Liver (tissue), 2 donors: ENCODE data around the gene LGALS4.

Experiments
- EGR1 ChIP-seq, 2 donors: IDR thresholded peaks; 2 replicates each; pipeline ENCODE4 v1.6.1; 2016 to 2018; ENCODE audit warnings: antibody characterized with exemption in 2 of 2, low read depth in 2 of 2
- MAX ChIP-seq: IDR thresholded peaks from 2 replicates; pipeline ENCODE4 v1.6.1; 2016; ENCODE audit warnings: antibody characterized with exemption
- RAD21 ChIP-seq, 2 donors: IDR thresholded peaks; 2 replicates each; pipeline ENCODE4 v1.6.1; 2016; ENCODE audit warnings: antibody characterized with exemption in 2 of 2, mild to moderate bottlenecking in 2 of 2
- REST ChIP-seq: IDR thresholded peaks from 2 replicates; pipeline ENCODE4 v1.6.1; 2016; ENCODE audit warnings: antibody characterized with exemption, mild to moderate bottlenecking
- donor health status: healthy.

DNA sequence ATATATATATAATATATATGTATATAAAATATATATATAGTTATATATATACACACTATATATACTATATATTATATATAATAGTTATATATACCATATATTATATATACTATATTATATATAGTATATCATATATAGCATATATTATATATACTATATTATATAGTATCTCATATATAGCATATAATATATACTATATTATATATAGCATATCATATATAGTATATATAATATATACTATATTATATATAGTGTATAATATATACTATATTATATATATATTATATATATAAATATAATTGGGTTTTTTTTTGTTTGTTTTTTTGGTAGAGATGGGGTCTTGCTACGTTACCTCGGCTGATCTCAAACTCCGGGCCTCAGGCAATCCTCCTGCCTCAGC, 48.6 kb upstream of the LGALS4 start:
- TF ChIP-seq REST (no peak), EGR1 (IDR thresholded peaks at IDR 0.05; ENCODE audit: low read depth in 2 of 2) (no peak), RAD21 (IDR thresholded peaks at IDR 0.05) (no peak), MAX (no peak)
